Activated CD4-positive, CD25-positive, alpha-beta regulatory T cell (primary cell): ENCODE results near the gene F10.
"Not testable (repeated sequence)": the region's sequence is repeated elsewhere in the genome, so short reads cannot be mapped to it uniquely, and the experiment has no call there.

Experiments
- DNase-seq, 4 experiments: peaks; one replicate each; lab custom pipeline; 2025; lab: John Stamatoyannopoulos, UW

The F10 gene

DNA sequence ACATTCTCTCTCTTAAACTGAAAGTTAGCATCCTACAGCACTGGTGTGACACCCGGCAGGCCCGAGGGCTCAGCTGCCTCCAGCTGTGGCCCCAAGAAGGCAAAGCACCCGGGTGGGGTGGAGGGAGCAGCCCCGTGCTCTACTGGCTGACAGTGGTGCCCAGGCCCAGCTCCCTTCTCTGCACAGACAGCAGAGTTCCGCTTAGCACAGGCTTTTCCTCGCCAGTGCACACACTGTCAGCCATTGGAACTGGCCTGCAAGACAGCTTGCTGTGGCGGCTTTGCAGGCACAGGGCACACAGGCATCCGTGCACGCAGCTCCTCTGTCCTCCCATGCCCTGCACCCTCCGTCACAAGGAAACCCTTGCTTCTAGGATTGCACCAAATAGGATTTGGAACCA lies 20.3 kb upstream of the F10 start:
- not testable (repeated sequence) for DNase-seq

DNA sequence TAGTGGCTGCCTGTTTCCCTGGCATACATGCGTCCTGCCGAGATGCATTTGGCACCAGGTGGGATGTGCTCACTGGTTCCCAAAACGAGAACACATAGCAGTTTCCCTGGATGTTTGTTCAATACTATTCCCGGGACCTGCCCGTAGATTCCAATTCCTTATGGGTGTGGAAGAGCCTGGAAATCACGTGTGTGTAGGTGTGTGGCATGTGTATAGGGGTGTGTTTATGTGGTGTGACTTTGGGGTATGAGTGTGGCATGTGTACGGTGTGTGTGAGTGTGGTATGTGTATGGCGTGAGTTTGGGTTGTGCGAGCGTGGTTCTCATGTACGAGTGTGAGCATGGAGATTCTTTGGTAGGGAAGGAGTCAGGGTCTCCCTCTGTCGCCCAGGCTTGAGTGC lies 19.9 kb upstream of the F10 start:
- no peak for DNase-seq

DNA sequence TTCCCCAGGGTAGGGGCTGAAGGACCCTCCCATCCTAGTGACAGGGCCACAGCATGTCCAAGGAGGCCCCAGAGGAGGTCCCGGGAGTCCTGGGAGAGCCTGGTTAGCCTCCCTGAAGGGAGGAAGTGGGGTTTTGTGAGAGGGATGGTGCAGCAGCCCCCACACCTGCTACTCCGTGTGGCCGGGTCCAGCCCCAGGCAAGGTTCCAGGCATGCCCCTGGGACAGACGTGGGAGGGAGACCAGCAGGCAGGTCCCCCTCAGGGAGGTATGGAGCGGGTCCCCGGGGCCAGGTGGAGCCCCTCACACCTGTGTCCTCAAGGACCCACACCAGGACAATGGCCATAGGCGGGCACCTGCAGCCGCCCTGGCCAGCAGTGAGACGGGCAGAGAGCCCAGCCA lies 19.0 kb upstream of the F10 start:
- DNase-seq, result no peak

DNA sequence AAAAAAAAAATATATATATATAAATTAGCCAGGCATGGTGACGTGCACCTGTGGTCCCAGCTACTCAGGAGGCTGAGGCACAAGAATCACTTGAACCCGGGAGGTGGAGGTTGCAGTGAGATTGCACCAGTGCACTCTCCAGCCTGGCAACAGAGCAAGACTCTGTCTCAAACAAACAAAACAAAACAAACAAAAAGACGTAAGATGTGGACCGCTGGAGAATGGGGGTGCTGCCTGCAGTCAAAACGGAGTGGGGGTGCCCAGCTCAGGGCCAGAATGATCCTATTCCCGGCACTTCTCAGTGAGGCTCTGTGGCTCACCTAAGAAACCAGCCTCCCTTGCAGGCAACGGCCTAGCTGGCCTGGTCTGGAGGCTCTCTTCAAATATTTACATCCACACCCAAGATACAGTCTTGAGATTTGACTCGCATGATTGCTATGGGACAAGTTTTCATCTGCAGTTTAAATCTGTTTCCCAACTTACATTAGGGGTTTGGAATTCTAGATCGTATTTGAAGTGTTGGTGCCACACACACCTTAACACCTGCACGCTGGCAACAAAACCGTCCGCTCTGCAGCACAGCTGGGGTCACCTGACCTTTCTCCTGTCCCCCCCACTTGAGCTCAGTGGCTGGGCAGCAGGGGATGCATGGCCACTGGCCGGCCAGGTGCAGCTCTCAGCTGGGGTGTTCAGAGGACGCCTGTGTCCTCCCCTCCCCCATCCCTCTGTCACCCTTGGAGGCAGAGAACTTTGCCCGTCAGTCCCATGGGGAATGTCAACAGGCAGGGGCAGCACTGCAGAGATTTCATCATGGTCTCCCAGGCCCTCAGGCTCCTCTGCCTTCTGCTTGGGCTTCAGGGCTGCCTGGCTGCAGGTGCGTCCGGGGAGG lies 17.3 kb upstream of the F10 start, which contains the start of gene F7:
Gene F7 (plus strand): TSS at position 760 of the 889 bp plus-strand sequence. CDS start 51 bp downstream, at position 811.
- no peak for DNase-seq

DNA sequence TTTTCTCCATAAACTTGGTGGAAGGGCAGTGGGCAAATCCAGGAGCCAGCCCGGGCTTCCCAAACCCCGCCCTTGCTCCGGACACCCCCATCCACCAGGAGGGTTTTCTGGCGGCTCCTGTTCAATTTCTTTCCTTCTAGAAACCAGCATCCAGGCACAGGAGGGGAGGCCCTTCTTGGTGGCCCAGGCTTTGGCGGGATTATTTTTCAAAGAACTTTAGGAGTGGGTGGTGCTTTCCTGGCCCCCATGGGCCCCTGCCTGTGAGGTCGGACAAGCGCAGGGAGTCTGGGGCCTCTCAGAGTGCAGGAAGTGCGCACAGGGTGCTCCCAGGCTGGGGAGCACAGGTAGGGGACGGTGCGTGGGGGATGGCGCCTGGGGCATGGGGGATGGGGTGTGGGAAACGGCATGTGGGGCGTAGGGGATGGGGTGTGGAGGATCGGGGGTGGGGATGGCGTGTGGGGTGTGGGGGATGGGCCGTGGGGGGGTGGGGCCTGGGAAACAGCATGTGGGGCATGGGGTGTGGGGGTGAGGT lies 16.6 kb upstream of the F10 start:
- no peak for DNase-seq

DNA sequence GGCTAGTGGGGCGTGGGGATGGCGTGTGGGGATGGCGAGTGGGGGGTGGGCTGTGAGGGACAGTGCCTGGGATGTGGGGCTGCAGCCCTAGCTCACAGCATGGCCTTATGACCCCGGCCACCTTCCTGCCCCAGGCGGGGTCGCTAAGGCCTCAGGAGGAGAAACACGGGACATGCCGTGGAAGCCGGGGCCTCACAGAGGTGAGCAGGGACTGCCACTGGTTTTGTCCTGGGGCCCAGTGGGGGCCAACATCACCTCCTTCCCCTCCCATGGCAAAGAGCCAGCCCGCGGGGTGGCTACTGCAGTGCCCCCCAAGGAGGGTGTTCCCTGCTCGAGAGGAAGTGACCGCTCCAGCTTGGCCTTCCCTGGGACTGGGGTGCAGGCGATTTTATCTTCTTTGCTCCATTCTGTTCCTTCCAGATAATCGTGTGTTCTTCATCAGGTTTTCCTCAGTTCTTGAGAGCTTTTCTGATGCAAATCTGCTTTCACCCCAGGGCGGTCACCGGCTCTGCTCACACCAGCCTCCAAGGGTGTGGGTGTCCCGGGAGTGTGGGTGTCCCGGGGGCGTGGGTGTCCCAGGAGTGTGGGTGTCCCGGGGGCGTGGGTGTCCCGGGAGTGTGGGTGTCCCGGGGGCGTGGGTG lies 15.8 kb upstream of the F10 start:
- DNase-seq, result no peak

DNA sequence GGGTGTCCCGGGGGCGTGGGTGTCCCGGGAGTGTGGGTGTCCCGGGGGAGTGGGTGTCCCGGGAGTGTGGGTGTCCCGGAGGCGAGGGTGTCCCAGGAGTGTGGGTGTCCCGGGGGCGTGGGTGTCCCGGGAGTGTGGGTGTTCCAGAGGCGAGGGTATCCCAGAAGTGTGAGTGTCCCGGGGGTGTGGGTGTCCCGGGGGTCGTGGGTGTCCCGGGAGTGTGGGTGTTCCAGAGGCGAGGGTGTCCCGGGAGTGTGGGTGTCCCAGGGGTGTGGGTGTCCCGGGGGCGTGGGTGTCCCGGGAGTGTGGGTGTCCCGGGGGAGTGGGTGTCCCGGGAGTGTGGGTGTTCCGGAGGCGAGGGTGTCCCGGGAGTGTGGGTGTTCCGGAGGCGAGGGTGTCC lies 14.1 kb upstream of the F10 start:
- DNase-seq, result not testable (repeated sequence)

DNA sequence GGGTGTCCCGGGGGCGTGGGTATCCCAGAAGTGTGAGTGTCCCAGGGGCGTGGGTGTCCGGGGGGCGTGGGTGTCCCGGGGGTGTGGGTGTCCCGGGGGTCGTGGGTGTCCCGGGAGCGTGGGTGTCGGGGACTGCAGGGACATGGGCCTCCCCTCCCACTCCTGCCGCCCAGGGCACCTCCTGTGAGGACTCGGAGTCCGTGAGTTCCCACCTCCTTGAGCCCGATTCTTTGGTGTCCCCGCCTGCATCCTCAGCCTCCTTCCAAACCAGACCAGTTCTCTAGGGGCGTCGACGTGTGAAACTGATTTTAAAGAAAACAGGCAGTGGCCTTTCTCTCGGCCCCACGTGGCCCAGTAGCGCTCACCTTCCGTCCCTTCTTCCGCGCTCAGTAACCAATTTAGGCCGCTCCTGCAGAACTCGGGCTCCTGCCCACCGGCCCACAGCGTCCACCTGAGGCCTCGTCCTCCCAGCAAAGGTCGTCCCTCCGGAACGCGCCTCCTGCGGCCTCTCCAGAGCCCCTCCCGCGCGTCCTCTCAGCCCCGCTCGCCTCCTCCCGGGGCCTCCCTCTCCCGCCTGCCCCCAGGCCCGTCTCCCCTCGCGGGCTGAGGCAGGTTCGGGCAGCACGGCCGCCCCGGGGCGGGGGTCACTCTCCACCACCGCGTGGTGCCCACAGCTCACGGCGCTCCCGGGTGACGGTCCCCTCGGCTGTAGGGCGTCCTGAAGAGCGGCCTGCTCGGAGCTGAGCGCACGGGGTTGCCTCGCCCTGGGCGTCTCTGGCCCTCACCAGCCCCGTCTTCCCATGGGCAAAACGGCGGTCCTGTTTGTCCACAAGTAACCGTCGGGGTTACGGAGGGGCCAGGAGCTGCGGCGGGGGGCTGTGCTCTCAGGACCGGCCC lies 13.2 kb upstream of the F10 start:
- no peak for DNase-seq

DNA sequence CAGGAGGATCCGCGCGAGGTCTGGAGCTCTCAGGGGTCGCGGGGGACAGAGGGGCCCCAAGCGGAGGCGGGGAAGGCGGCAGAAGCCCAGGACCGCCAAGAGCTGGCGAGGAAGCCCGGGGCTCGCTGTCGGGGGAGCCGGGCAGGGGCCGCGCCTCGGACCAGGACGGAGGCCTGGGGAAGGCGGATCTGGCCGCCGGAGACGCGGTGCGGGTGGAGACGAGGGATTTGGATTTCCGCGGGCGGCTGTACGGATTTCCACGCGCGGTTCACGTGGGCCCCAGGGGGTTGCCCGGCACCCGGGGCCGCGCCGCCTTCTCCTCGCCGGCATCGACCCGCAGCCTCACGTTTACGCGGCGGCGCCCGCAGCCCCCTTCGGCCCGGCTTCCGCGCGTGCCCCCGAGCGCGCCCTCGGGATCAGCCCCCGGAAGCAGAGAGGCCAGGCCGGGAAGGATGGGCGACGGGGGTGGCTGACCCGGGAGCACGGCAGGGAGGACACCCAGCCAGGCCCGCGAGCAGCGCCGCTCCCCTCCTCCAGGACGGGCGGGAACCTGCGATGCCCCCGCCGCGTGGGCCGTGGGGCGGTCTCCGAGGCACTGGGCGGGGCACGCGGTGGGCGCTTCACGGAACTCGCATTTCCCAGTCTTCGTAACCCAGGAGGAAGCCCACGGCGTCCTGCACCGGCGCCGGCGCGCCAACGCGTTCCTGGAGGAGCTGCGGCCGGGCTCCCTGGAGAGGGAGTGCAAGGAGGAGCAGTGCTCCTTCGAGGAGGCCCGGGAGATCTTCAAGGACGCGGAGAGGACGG lies 12.3 kb upstream of the F10 start:
- no peak for DNase-seq

DNA sequence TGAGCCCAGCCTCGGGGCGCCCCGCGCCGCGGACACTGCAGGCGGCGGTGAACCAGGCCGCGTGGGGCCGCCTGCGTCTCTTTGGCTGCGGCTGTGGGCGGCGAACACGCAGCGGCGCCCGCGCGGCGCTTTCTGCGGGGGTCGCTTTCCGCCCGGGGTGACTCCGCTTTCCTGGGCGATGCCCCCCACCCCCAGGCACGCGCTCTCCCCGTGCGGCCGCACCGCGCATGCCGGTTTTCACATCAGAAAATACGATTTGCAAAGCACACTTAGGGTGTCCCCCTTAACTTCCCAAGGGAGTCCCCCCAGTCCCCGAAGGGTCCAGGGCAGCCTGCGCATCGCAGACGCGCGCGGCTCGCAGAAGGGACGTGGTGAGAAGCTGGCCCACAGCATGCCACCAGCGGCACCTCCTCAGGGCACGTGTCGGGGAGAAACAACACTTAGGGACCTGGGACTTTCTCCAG lies 11.7 kb upstream of the F10 start:
- no peak for DNase-seq

DNA sequence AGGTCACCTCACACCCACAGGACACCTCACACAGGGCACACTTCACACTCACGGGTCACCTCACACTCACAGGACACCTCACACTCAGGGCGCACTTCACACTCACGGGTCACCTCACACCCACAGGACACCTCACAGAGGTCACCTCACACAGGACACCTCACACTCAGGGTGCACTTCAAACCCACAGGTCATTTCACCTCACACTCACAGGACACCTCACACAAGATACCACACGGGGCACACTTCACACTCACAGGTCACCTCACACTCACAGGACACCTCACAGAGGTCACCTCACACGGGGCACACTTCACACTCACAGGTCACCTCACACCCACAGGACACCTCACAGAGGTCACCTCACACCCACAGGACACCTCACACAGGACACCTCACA lies 10.8 kb upstream of the F10 start:
- not testable (repeated sequence) for DNase-seq

DNA sequence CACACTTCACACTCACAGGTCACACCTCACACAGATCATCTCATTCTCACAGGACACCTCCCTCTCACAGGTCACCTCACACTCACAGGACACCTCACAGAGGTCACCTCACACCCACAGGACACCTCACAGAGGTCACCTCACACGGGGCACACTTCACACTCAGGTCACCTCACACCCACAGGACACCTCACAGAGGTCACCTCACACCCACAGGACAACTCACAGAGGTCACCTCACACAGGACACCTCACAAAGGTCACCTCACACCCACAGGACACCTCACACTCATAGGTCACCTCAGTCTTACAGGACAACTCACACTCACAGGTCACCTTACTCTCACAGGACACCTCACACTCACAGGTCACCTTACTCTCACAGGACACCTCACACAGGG lies 10.1 kb upstream of the F10 start:
- DNase-seq, result not testable (repeated sequence)

DNA sequence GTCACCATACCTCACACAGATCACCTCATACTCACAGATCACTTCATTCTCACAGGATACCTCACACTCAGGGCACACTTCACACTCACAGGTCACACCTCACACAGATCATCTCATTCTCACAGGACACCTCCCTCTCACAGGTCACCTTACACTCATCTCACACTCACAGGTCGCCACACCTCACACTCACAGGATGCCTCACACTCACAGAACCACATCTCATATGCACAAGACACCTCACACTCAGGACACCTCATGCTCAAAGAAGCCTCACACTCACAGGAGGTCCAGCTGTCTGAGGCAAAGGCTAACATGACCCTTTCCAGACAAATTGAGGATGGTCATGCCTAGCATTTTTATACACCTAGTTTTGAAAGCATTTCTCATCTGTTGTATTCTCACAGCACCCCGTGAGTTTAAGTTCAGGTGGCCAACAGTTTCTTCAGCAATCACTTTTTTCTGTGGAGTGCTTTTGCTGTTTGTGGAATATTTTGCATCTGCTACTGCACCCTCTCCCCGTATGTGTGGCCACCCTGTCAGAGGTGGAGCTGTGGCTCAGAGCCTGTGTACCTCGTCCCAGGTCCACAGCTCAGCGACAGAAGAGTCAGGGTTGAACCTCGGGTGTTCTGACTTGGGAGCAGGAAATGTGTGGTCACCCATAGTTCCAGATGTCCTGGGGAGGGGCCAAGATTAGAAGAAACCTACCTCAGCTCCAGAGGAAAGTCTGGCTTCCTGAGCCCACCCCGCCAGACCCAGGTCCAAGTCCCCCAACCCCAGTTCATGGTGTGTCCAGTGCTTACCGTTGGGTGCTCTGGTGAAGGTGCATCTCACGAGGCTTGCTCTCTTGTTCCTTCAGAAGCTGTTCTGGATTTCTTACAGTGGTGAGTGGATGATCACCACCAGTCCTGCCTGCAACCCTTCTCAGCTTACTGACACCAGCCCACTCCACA lies 9.4 kb upstream of the F10 start:
- no peak for DNase-seq

DNA sequence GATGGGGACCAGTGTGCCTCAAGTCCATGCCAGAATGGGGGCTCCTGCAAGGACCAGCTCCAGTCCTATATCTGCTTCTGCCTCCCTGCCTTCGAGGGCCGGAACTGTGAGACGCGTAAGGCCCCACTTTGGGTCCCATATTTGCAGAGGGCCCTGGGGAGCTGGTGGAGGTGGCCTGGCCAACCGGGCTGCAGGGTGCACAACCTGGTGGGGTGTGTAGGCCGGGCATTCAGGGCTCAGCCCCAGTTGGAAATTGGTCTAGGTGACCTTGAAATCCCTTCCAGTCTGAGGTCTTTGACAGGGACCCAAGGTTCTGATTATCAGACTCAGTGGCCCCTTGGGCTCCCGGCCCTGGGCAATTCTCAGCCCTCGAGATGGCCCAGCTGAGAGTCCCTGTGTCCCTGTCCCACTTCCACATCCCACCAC lies 8.7 kb upstream of the F10 start:
- no peak for DNase-seq

DNA sequence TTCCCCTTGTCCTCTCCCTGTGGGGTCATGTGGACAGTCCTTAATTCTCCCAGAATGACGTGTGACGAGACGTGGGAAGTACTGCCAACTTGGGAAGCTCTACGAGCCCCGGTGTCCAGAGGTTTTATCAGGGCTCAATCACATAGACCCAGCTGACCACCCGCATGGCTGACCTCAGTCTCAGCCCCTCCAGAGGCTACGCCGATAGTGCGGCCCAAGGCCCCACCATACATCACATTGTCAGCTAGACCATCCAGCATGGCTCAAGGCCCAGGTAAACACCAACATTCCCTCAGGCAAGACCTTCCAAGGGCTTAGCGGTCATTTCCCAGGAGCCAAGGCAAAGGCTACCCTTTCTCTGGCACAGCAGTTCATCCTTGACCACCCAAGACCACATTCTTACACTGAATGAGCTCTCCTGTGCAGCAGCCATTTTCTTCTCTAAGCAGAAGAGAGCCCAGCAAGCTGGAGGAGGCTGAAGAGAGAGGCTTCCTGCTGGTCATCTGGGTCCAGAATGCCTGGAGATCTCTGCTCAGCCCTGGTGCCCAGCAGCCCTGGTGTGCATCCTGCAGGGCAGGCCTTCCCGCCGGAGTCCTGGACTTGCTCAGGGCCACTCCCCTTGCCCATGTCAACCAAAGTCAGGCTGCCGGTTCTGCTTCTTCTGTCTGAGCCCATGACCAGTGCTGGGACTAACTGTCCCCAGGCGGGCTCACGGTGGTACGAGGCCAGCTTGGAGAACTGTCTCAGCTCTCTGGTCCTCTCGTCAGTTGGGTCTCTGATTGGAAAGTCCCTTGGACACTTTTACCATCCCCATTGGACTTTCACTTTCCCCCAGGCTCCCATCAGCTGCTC lies 7.9 kb upstream of the F10 start:
- no peak for DNase-seq

DNA sequence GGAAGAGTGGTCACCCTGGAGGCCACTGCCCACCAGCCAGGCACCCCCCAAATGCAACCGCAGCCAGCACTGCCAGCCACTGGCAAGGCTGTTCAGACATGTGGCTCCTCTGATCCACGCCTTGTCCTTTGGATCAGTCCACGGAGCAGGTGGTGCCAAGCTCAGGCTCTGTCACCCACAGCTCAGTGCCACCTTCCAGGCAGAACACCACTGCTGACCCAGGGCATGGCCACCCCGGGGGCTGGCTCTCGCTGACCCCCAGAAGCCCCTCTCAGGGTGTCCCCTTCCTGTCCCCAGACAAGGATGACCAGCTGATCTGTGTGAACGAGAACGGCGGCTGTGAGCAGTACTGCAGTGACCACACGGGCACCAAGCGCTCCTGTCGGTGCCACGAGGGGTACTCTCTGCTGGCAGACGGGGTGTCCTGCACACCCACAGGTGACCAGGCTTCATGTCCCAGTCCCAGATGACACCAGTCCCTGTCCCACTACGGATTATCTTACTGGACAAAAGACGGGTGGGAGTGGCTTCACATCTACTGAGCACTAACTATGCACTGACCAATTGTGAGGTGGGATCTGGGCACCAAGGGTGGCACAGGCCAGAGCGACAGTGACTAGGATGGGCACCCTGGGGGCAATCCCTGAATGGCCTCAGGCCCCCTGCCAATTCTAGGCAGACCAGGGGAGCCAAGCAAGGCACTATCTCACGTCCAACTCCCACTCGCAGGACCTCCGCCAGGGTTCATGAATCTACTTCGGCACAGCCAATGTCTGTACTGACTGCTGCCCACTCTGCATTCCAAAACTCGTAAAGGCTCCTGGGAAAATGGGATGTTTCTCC lies 7.0 kb upstream of the F10 start:
- no peak for DNase-seq

DNA sequence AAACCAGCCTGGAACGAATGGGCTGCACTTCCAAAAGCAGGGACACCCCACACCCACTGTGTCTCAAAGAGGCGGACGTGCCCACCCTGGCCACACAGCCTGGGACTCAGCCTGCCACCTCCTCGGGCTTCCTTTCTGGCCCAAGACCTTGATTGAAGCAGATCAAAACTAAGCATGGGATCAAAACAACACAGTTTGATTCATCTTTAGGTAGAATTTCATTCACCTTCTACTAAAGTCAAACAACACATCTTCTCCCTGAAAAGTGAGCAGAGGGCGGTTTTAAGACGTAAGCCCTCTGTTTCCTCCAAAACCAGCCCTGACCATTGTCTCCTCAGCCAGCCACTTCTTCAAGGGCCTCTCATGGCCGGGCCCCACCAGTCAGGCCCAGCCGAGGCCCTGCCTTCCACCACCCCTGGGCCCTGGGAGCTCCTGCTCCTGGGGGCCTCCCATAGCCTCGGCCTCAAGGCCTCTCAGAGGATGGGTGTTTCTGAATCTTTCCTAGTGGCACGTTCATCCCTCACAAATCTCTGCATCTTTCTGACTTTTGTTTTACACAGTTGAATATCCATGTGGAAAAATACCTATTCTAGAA lies 6.3 kb upstream of the F10 start:
- DNase-seq, result no peak

DNA sequence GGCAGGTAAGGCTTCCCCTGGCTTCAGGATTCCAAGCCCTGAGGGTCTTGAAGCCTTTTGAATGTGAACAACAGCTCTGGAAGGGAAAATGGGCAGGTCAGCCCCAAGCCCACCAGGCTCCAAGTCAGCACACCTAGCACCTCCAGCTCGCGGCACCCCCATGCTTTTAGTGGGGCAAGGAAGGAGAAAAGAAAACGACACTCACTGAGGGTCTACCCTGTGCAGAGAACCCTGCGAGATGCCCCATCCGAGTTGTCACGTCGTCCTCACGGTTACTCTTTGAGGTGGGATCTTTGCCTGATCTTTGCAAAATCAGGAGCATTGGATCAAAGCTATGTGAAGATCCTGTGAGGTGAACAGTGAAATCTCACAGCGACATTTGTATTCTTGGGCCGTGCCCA lies 5.7 kb upstream of the F10 start:
- no peak for DNase-seq
